Fibroblast of skin of scalp (primary cell): ENCODE data around the gene RSF1.
A peak's percentile ranks its signal among the peaks of the same experiment; 100 is the strongest.
"Not testable (repeated sequence)": the region's sequence is repeated elsewhere in the genome, so short reads cannot be mapped to it uniquely, and the experiment has no call there.

Experiments used
- DNase-seq: peaks from one replicate; pipeline ENCODE4 v3.0.0-alpha.2; 2013

The RSF1 gene

DNA sequence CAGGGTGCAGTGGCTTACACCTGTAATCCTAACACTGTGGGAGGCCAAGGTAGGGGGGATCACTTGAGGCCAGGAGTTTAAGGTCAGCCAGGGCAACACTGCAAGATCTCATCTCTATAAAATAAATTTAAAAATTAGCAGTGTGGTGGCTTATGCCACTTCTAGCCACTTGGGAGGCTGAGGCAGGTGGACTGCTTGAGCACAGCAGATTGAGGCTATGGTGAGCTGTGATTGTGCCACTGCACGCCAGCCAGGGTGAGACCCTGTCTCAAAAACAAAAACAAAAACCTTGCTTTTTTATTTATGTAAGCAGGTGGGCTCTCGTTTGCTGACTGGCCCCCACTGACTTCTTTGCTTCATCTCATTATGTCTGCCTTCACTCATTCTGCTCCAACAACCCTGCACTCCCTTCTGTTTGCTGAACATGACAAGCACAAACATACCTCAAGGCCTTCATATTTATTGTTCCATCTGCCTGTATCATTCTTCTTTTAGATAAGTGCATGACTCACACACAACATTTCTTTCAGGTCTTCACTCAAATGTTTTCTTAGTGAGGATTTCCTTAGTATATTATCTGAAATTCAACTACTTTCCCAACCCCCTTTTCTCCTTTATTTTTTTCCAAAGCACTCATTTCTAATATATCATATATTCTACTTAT is 150.5 kb downstream of the RSF1 start:
- DNase-seq, result no peak

DNA sequence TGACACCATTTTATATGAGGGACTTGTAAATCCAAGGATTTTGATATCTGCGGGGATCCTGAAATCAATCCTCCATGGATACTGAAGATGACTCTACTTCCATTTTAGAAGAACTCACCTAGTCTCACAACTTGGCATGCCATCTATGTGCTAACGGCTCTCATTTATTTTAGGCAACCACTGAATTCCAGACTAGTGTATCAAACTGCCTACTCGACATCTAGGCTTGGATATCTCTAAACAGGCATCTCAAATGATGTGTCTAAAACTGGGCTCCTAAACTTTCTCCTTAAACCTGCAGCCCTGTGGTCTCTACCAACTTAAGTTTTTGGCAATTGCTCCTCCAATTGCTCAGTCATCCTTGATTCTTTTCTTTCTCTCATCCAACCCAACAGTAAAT is 151.8 kb downstream of the RSF1 start:
- no peak for DNase-seq

DNA sequence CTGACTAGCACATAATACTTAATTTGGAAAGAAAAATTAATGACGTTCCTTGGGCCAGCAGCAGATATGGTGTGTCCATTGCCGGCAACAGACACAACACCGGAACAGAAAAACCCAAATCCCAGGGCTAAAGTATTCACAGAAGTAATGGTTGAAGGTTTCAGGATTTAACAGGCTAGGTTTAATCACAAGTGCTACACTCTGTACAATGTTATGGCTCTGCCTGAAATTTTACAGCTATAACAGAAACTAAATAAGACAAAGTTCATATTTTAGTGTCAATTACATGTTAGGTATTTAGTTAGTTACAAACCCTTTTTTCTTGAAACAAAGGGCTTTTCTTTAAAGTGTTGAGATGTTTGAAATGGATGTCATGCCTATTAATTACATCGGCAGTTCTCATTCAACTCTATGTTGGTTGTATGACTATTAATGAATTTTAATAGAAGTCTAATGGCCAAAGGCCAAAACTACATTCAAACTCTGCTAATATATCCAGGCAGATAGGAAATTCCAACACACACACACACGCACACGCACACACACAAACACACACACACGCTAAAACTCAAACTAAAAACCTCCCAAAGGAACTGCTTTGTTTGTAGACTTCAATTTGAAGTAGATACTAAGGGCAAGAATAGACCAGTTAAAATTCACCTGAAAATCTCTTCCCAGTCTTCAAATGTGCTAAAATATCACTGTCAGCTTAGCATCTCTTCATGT is 155.1 kb downstream of the RSF1 start:
- DNase-seq, result no peak

DNA sequence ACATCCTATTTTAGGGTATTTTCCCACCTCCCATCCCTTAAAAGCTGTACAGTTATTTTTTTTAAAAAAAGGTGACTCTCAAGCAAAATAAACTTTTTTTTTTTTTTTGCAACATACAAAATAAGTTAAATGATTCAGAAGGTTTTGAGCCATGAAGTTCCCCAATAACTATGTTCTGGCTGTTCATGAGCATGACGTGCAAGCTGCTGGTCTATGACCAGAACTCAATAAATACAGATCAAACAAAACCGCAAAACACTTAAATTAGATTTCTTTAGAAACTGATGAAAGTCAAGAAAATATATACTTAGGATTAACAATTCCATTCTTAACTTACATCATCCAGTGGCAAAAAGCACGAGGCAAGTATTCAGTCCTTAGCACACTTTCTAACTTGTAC is 158.9 kb downstream of the RSF1 start:
- DNase-seq, result no peak

DNA sequence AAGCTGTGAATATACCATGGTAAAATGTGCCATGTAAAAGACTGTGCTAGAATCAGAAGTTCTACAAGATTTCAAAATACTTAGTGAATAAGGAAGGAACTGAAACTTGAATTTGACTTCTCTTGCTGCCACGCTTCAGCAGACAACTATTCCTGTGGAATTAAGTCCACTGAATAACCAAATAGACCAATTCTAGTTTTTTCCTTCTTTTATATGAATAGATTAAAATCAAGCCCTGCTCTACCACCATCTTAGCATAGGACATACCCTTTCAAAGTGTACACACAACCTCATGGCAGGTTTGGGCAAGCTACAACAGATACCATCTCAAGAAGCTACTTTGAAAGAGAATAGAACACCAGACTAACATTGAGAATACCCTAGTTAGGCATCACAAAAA is 159.6 kb downstream of the RSF1 start:
- no peak for DNase-seq

DNA sequence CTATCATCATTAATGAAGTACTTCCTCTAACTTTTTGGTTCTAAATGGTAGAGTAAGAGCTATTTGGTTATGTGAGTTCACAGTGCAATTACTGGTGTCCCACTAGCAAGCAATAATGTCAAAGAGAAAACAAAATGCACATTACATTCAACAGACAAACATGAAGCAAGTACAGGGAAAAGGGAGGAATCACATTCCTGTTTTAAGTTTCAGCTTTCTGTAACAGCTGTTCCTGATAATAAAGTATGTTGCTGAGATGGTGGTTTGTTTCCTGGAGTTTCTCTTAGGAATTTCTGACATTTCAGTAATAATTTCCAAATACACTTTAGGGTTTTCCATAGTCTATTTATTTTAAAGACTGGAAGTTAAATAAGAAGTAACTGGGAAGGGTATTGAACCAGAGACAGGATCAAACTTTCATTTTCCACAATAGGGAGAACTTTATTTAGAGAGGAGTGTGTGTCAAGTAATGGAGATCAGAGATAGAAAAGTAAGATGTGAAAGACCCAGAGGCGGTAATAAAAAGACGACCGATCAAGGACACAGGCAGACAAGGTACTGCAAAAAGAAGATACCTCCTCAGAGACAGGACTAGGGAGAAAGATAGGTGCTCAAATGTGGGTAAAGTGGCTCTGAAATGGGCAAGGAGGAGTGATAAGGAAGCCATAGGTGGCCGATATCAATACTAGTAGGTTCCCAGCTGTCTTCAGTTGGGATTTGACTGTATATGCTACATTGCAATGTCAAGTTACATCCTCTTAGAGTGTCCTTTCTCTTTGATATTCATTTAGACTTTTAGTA is 162.1 kb downstream of the RSF1 start:
- peak; percentile 76 for DNase-seq

DNA sequence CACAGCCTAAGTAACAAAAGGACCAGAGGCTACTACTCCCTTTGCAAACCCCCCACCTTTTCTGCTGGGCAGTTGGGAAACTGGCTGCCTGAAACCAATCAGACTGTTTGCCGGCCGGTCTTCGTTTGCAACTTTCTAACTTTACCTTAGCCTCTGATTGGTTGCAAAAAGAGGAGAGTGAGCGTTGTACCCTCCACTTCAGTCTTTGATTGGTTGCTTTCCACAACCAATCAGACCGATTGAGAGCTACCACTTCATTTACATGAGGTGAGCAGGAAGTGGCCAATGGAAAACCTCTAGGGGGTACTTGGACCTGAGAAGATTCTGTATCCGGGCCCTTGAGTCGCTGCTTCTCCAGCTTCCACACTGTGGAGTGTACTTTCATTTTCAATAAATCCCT is 164.2 kb downstream of the RSF1 start:
- DNase-seq, result no peak

DNA sequence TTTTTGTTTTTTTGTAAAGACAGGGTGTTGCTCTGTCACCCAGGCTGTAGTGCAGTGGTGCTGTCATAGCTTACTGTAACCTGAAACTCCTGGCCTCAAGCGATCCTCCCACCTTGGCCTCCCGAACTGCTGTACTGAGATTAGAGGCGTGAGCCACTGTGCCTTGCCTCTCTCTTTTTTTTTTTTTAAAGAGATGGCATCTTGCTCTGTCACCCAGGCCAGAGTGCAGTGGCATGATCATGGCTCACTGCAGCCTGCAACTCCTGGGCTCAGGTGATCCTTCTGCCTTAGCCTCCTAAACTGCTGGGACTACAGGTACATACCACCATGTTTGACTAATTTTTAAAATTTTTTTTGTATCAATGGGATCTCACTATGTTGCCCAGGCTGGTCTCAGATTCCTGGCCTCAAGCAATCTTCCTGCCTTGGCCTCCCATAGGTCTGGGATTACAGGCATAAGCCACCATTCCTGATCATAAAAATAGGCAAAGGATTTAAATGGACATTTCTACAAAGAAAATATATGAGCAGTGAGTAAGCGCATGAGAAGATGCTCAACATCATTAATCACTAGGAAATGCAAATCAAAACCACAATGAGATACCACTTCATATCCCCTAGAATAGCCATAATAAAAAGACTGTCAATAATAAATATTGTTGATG is 165.6 kb downstream of the RSF1 start:
- peak; percentile 44 for DNase-seq

DNA sequence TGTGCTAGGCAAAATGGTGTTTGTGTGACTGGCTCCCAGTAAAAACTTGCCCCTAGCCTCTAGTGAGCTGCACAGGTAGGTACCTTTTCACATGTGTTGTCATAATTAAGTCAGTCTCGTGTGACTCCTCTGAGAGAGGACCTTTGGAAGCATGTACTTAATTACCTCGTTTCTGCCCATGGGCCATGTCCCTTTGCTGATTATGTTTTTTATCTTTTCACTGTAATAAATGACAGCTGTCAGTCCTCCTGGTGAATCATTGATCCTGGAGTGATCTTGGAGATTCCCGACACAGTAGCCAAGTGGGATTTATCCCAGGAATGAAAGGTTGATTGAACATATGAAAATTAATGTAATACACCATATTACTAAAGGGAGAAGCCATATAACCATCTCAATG is 170.4 kb downstream of the RSF1 start:
- DNase-seq, result no peak

DNA sequence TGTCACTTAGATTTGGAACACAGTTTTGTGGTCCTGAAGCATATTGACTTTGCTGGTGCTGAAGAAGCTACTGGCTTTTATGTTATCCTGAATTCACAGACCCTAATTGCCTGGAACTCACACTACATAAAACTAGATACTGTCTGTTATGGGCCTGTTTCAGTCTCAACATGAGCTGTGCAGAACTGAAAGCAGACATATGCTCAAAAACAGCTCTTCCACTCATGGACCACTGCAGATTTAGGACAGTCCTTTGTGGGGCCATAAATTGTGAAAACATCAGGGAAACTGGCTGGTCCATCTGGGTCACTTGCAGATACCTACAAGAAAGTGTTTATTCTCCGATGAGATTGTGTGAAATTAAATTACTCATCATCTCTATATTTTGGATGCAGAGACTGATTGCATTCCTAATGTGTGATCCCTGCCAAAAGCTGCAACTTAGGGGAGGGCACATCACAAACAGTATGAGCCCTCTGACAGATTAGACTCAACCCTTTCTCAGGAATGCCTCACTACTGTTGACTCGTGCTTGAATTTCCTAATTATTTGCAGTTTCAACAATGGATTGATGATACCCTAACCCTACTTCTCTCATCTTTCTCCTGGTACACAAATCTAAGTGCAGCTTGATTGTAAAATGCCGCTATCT is 172.7 kb downstream of the RSF1 start:
- peak; percentile 25 for DNase-seq

DNA sequence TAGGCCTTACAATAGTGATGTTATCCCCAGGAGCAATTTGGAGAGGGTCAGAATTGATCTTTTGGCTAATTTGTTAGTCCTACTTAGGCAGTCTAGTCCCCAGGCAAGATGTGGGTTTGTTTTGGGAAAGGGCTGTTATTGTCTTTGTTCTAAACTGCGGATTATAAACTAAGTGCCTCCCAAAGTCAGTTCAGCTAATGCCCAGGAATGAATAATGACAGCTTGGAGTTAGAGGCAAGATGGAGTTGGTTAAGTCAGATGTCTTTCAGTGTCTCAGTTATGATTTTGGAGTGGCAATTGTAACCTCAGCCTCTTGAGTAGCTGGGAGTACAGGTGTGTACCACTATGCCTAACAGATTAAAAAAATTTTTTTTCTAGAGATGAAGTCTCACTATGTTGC is 175.6 kb downstream of the RSF1 start:
- no peak for DNase-seq

DNA sequence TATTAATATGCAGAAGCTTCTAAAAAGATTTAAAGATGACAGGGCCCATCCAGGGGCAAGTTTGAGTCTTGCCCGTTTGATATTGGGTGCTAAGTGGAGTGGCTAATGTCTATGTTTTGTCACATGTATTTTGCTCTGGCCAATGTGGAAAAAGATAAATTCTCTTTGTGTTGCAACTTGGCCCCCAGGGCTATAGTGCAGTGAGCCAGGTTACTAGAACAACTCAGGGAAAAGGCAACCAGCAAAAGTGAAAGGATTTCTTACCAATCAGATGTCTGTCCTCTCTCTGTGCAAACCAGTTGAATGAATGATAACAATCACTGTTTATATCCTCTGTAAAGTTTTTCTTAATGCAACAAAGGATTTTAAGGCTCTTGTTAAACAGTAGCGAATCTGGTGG is 178.3 kb downstream of the RSF1 start:
- no peak for DNase-seq

DNA sequence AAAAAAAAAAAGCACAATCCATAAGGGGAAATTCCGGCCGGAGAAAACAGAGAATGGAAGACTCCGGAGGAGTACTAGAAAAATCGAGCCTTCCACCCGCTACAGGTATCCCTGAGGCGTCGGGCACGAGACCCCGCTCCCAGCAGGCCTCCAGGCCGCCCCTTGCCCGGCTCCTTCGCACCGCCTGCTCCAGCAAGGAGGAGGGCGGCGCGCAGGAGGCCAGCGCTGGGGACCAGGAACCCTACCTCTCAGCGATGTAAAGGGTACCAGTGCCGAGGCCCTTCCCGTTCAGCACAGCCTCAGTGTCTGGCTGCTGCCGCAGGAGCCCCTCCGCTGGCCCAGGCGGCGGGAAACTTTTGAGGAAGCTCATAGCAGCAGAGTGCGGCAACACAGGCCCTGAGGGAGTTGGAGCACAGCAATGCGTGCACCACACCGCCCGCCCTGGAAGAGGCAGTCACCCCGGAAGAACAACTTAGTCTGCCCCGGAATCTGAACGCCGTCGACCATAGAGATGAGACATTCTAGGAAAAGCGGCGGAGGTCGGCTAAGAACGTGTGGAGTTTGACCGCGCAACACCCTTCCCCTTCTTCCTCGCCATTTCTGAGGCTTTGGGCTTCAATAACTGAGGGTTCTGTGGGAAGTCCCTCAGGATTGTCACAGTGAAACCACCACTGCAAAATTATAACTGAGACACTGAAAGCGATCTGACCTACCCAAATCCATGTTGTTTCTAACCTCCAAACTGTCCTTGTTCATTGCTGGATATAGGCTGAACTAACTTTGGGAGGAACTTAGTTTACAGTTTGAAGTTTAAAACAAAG is 183.0 kb downstream of the RSF1 start, which contains the start of gene CLNS1A:
Gene CLNS1A, minus strand, starts transcription at position 450 of the 821 bp plus-strand sequence. Its CDS starts 80 bp downstream, at position 370.
- DNase-seq, result peak; percentile 92

DNA sequence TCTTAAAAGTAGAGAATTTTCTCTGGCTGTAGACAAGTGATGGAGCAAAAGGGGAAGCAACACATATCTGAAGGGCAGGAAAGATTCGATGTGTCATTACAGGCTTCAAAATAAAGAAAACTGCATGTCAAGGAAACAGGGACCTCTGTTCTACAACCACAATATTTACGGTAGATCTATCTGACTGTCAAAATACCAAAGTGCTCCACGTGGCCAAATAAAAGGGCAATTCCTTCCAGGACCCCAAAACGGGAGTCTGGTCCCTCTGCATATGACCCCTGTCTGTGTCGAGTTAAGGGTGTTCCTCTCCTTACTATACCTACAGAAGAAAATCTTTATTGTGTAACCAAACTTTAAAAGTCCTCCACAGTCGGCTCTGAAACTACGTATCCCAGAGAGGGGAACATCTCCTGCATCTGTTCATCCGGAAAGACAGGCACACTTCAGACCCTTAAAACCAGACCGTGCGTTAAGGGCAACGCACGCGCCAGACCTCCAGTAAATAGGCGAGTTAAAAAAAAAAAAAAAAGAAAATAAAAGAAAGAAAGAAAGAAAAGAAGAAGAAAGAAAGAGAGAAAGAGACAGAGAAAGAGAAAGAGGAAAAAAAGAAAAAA is 183.7 kb downstream of the RSF1 start:
- no peak for DNase-seq

DNA sequence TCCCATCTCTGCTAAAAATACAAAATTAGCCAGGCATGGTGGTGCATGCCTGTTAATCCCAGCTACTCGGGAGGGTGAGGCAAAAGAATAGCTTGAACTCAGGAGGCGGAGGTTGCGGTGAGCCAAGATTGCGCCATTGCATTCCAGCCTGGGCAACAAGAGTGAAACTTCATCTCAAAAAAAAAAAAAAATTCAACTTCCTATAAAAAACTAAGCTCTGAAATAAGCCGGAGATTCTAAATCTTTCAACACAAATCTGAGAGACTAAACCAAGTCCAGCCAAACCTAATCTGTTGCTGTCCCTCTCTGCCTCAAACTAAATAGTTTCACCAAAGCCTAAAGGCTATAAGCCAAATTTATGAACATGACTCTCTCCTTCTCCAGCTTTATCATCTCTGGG is 186.6 kb downstream of the RSF1 start:
- not testable (repeated sequence) for DNase-seq

DNA sequence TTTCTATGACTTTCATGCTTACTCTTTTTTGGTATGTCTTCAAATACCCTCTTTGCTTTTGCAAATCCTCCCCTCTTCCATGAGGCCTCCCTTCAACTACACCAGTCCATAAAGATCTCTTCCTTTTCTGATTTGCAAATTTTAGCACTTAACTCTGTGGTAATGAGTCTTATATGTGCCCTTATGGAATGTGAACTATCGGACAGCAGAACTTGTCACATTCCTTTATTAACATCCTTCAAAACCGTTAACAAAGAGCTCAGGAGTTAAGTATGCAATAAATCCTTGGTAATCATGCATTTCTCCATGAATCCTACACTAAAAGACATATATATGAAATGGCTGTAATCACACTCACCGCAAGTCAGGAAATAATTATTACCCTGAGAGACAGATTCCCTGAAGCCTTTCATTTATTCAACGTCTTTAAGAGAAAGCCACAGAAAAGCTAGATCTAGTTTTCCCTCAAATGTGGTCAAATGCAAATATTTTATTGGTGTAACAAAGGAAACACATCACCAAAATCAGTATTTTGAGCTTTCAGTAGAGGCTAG is 190.3 kb downstream of the RSF1 start:
- DNase-seq, result no peak

DNA sequence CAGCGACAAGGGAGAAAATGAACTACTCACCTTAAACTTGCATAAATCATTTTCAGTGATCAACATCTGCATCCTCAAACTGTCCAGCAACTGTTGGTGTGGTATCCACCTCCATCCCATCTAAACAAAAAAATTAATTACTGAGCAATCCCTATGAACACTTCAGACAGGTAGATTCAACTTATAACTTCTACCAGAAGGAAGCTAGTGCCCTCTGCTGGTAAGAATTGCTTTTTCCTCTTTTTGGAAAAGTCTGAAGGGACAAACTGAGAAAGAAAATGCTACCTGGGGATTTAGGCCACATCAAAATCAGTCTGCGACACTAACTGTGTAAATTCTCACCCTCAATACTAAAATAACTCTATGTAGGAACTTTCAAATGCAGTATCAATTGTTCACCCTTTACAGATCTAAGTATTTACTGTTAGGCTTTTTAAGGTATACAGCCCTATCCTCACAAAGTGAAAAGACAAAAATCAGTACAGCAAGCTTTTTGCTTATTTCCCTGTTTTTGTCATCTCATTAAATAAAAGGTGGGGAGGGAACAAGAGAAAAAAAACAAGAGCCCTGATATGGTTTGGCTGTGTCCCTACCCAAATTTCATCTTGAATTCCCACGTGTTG is 200.8 kb downstream of the RSF1 start:
- peak; percentile 35 for DNase-seq

DNA sequence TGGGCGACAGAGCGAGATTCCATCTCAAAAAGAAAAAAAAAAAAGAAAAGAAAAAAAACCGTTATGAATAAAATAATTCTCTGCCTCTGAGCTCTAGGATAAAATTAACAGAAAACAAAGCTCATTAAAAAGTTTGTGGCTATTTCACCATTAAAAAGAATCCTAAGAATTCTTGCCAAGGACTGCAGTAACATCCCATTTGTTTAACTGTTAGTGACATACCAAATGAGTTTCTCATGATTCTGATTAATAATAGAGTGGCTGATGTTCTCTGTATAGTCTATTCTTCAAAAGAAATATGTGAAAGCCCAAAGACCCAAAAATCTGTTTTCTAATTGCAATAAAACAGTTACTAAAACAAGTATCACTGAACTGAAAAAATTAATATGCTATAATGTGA is 202.6 kb downstream of the RSF1 start:
- peak; percentile 30 for DNase-seq

DNA sequence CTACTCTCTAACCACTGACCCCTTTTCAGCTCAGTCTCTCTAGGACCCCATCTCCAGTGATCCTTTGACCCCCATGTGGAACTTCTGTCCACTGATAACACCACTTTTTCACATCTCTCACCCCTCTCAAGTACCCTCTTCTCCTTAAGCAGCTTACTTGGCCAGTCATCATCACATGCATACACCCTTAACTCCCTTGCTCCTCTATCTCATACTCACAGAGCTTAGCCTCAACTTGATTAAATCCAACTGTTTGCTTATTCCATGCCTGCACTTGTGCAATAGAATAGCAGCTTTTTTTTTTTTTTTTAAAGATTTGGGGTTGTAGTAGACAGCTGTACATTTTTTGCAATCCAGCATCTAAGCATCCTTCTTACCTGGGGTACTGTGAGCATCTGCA is 208.6 kb downstream of the RSF1 start:
- DNase-seq, result no peak
